GM21526 (cell line): Measurements from ENCODE around the gene PLS3.

ENCODE experiments used
- ATAC-seq: cut with Tn5 transposase; IDR thresholded peaks from one replicate; pipeline ENCODE4 v1.9.1; 2021; ENCODE audit warnings: moderate library complexity; ENCODE audit not compliant: unreplicated experiment, low FRiP score

PLS3 gene

DNA sequence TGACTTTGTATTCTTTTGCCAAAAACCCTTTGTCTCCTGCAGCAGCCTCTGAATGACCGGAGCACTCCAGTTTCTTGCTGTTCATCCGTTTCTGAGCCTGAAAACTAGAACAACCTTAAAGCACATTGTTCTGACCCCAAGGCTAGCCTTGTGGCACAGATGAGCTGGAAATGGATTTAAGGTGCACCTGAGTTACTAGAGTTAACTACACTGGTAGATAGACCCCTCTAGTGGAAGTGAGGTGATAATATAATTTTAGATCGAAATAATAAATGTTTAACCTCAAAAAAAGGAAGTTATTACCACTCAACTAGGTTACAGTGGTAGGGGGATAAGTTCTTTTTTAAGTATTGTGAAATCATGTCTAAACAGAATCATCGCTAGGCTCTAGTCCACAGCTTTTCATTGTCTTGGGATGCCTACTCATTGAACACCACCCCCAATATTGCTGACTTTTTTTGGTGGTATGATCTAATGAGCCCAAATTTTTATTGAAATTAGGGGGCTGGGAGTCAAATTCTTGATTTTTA lies 2.7 kb downstream of the PLS3 start:
- no peak for ATAC-seq

DNA sequence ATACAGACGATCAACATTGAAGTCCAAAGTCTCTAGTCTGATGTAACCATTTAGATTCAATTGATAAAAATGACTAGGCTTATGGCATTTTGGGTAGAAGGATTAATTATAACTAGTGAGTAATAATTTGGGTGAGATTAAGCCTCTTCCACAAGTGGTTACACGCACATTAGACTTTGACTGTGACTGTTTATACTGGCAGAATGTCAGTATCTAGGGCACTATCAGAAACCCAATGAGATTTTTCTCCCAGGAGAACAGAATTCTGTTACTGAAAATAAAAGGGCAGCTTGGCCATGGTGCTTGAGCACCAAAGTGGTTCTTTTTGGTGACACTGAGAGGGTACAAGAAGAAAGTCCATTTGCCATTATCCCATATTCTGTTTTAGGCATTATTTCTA lies 3.3 kb downstream of the PLS3 start:
- no peak for ATAC-seq

DNA sequence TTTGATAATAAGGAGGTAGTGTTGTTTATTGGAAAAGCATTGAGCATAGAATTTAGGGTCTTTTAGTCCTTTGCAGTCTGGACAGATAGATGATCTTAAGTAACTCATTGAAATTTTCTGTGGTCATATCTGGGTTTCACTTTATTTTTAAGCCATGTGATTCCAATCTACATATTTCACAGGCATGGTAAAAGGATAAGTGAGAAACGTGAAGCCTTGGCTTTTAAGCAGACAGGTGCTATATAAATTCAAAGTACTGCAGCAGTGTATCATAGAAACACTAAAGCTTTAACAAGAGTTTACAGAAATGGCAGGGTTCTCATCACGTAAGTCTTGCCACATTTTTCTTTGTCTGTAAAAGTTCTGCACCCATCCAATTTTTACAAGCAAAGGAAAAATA lies 4.9 kb downstream of the PLS3 start:
- no peak for ATAC-seq

DNA sequence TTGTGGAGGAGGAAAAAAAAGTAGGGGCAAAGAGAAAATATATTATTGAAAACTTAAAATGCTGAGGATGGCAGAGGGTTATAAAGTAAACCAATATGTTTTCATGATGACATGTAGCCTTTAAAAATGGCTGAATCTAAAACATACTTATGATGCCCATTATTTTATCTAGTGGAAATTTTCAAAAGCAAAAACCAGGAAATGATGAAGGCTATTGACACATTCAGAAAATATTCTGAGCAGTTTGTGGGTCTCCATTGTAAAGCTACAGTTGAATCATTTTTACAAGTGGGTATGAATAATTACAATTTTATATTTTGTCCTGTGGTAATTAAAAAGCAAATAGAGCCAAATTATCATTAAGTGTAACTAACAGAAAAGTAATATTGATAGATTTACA lies 10.7 kb downstream of the PLS3 start:
- ATAC-seq, result no peak

DNA sequence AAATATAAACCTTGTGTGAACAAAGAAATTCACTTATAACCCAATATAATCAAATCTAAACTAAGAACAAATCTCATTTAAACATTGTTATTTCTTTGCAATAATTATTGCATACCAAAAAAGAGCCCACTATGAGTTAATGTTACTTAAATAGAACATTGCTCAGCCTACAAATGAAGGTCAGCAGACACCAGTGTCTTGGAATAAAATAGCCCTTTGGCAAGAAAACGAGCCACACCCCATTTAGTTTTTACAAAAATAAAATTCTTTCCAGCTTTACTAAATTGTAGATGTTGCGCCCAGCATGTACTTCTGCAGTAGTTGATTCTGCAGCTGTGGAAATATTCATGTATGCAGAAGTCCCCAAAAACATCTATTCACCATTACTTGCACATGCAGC lies 12.2 kb downstream of the PLS3 start:
- no peak for ATAC-seq

DNA sequence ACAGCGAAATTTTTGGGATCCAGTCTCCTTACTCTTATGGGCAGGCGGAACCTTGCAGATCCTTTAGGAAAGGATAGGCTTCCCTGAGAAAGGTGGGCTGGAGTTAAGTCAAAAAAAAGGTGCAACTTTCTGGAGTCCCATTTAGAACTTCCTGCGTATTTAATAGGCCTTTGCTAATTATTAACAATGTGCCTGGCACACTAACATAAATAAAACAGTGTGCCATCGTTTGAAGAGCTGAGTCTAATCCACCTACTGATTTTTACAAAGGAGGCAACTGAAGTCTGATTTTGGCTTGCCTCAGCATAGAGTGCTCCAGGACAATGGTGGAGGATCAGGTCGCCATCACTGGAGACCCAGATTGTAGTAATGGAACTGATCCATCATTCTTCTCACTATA lies 15.7 kb downstream of the PLS3 start:
- no peak for ATAC-seq

DNA sequence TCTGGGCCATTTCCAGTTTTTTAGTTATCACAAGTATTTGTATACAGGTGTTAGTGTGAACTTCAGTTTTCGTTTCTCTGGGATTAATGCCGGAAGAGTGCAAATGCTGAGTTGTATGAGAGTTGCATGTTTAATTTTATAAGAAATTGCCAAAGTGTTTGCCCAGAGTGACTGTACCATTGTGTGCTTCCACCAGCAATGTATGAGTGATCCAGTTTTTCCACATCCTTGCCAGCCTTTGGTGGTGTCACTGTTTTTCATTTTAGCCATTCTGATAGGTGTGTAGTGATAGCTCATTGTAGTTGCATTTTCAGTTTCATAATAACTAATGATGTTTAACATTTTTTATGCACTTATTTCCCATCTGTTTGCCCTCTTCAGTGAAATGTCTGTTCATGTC lies 18.4 kb downstream of the PLS3 start:
- no peak for ATAC-seq

DNA sequence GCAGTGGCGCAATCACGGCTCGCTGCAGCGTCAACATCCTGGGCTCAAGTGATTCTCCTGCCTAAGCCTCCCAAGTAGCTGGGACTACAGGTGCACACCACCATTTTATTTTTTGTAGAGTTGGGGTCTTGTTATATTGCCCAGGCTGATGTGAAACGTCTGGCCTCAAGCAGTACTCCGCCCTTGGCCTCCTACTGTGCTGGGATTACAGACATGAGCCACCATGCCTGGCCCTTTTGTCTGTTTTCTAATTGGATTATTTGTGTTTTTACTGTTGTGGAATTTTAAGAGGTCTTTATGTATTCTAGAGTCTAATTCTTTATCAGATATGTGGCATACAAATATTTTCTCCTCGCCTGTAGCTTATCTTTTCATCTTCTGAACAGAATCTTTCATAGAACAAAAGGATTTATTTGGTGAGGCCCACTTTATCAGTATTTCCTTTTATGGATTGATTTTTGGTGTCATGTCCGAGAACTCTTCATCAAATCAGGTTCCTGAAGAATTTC lies 18.9 kb downstream of the PLS3 start:
- no peak for ATAC-seq

DNA sequence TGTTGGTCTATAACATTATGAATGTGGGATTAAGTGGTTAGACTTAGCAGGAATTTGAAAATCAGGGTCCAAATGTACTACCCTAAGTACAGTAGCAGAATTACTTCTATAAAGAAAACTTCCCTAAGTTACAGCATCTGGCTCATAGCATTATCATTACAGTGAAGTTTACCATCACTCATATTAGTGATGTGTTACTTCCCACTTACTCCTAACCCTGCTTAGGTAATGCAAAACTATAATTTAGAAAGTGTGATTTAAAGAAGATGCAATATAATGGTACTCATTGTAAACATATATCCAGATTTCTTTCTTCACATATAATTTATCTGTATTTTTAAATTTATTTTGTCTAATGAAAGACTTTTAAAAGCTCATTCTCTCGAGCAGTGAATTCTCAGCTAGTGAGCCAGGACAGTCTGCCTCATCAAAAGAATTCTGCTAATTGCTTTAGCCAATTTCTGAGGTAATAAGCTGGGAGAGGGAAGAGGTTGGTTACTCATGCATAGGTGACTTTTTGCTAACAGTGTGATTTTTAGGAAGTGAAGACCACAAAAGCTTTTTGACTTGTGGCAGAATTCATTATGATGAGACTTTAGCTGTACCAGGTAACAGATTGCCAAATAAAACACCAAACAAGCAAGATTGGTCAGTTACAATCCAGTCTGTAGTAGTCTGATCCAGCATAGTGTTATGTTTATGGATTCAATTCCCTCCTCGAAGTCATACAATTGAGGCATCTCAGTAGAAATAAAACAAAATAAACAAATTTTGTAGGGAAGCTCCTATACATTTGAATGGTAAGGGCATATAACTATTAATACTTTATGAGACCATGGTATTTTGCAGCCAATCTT lies 21.0 kb downstream of the PLS3 start:
- ATAC-seq, result no peak

DNA sequence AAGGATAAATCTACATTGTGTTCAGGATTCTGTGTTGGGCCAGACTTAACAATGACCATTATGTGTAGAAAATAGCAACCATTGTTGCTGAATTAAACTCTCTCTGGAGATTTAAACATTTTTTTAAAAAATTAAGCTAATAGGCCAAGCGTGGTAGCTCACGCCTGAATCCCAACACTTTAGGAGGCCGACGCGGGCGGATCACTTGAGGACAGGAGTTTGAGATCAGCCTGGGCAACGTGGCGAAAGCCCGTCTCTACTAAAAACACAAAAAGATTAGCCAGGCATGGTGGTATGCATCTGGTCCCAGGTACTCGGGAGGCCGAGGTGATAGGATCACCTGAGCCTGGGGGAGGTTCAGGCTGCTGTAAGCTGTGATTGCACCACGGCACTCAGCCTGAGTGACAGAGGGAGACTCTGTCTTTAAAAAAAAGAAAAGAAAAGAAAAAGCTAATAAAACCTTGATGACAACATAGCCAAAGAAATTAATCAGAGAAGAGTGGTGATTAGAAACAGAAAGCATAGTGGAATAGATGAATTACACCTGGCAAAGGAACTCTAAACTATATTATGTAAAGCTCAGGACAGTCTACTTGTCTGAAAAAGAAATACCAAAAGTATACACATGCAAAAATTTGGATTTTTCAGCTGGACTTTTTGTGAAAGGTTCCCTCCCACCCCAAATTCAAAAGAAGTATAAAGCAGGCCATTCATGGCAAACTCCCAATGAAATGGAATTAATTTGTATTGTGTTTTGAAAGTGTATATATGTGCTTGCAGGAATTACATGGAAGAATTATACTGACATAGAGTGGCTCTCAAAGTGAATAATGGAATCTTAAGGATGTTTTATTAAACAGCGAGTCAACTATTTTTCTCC lies 21.9 kb downstream of the PLS3 start:
- no peak for ATAC-seq

DNA sequence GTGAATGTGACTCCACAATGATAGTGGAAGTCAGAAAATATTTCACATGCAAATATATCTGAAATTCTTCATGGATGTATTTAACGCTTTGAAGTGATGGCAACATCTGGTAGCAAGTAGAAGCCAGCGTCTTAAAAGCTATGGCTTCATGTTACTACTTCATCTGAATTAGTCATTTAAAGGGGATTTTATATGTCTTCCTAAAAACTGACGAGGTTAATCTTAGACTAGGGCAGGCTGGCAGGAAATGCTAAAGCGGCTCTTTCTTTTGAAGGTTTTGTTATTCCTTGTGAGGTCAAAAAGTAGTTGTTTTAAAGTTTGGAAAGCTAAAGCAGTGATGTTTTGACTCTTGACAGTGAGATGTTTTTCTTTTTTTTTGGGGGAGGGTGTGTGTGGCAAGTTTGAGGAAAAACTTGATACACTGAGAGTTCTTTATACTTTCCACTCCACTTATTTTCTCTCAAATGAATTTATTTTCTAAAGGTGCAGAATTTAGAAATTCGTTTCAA lies 22.6 kb downstream of the PLS3 start:
- no peak for ATAC-seq

DNA sequence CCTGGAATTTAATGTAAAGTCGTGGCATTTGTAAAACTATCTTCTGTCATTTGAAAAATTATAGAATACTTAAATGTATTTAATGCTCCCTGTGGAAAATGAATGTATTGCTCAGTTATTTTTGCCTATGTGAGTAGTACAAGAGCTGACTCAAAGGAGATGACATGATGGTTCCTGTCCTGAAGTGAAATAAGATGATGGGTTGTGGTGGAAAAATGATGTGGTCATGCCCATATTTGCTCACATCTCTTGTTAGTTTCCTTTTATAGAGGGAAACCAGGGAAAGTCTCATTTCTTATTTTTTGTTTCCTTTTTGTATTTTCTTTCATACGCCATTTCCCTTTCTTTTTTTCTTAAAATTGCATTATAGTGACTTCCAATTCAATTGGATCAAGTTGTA lies 23.7 kb downstream of the PLS3 start:
- no peak for ATAC-seq

DNA sequence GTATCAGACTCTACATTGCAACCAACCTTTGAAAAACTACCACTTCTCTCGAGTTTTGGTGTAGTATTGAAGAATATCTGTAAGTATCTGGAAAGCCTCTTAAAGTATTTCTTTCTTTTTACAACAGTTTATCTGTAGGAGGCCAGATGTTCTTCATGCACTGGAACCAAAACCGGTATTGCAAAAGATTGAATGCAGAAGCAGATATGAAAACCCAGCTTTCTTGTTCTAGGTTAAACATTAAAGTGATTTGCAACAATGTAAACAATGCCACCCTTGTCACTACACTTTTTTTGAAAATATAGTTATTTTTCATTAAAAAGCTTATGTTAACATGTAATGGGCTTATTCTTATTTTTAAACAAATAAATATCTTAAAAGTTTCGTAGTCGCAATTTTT lies 27.2 kb downstream of the PLS3 start:
- ATAC-seq, result no peak

DNA sequence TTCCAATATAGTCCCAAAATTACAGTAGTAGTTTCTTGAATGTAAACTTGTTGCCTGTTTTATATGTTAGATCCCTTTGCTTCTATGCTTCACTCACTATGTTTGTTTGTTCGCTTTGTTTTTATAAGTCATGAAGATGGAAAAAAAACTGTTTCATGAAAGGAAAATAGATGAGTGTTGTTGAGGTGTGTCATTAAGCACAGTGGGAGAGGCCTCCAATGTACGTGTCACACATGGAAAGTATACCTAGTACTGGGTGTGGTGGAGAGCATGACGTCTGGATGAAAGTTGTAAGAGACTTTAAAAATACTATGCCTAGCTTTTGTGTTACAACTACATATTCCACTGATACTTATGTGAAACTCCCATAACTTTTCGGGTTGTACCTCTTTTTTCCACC lies 28.4 kb downstream of the PLS3 start:
- ATAC-seq, result no peak

DNA sequence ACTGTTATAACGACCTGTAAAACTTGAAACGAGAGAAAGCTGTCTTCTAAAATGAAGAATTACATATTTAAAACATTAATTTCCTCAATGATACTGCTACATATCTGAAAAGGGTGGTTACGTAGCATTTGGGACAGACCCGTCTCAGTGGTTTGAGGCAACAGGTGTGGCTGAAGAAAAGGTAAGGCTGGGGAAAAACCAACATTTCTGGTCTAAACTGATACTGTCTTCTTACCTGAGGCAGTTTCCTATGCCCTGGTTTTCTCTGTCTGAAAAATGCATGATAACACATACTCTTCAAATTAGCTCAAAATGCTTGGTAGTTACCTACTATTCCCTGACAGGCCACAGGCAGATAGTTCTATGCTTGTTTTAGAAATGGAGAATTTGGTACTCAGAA lies 30.4 kb downstream of the PLS3 start:
- ATAC-seq, result no peak

DNA sequence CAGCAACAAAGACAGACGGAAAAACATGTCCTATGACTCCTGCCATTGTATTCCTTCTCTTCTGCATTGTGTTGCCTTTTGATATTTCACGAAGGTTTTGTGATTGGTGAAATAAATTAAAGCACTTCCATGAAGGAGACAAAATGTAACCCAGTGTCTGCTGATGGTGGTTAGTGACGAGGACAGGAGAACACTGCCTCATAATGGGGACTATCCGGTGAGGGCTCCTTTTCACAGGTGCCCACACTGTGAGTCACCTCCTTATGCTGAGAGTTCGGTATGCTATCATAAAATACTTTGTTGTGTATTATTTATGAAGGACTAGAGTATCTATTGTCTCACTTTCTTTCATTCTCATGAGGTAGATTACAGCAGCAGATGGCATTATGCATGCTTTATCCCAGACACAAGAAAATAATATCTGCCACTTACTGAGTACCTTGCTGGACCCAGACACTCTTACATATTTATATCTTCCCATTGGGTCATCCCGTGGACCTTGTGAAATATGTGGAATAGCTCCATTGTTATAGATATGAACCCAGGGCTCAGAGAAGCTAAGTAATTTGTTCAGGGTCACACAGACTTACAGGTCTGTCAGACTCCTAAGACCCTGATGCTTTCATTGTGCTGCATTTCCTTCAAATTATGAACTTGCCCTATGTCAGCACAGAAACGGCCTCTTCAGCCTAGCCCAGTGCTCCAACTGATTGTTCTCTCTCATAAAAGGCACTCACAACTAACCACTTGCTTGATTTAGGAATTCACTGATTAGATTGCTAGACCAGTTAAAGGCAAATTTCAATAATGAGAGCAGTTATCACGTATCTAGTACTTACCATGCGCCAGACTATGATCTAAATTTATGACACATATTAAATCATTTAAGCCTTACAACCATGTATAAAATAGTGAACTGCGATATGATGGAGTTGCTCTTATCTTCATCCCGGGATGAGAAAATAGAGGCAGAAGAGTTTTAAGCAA lies 31.2 kb downstream of the PLS3 start:
- no peak for ATAC-seq

DNA sequence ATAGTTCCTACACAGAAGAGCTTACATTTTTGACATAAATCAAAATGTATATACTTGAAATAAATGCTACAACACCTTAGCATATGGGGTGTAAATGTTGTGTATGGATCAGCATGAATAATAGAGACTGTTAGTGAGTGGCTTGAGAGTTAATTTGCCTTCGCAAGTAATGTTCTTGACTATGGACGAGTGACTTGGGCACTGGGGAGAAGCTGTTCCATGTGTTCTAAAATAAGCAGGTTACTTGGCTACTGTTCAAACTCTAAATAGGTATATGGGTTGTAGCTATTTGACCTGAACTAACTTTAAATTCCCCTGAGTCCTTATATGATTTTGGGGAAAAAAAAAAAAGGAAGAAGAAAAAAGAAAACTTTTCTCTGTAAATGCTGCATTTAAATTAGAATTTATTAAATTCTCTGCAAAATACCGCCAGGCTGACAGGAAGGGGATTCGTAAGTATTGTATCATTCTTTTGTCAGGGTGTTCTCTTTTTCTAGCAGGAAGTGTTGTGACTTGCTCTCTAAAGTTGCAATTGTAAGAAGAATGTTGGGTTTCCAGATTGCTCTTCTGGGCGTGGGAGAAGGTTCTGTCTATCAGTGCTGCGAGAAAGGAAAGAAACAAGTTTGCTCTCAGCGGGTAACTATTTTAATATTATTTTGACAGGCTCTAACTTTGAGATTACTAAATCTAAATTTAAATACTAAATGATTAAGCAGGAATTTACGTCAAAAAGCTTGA lies 32.2 kb downstream of the PLS3 start:
- no peak for ATAC-seq

DNA sequence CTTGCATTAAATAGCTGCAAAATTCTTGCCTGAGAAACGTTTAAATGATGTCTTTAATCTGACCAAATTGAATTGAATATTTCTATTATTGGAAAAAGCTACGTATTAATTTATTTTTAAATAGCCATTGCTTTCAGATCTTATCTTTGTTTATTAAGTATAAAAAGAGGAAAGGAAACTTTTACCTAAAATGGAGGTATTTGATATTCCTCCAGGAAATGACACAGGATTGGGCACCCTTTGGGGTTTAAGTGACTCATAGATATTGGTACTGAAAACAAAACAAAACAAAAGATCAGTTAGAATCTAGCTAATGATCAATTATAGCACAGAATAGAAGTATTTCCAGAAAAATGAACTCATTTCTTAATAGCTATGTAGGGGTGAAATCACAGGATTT lies 34.1 kb downstream of the PLS3 start:
- ATAC-seq, result no peak

DNA sequence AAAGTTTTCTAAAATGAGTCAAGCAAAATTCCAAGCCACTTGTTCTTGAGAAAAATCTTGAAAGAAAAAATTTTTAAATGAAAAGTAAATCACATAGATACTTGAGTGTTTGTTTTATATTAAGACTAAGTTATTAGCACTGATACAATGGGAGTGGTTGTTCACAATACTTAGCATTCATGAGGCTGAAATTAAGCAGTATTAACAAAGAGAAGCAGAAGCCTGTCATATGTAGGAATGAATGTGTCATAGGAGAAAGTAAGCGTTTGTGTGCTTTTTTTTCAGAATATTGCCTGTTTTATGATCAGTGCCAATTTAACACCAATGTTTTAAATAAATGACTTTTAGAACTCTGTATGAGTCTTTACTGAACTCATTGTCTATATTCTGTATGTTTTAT lies 37.6 kb downstream of the PLS3 start:
- ATAC-seq, result no peak
